ENCODE data around the gene STRIP2. TPM values are rescaled to one million over a fixed set of nuclear protein-coding genes. Genes with fewer than 3 reads are reported as not detected.
"Not testable (repeated sequence)": the region's sequence is repeated elsewhere in the genome, so short reads cannot be mapped to it uniquely, and the experiment has no call there.

Gene STRIP2
- total RNA-seq, 1 donor from 2014 or later = 6.9 TPM

GRCh38 chr7:129443612-129444011 is 9.4 kb downstream of the STRIP2 start:
- no peak for TF ChIP-seq CTCF (conservative IDR thresholded peaks at IDR 0.05; ENCODE audit: low read depth, low read length)
- DNase-seq (ENCODE audit: low read depth) = no peak
- no peak overlapping the region for H3K4me3 ChIP-seq (ENCODE audit: low read depth, low read length)

- H3K4me3 ChIP-seq (ENCODE audit: low read depth, low read length); DNase-seq (ENCODE audit: low read depth): not testable (repeated sequence)
These were observed 10.5 kb downstream of the STRIP2 start for GRCh38 chr7:129444776-129445175.

DNA sequence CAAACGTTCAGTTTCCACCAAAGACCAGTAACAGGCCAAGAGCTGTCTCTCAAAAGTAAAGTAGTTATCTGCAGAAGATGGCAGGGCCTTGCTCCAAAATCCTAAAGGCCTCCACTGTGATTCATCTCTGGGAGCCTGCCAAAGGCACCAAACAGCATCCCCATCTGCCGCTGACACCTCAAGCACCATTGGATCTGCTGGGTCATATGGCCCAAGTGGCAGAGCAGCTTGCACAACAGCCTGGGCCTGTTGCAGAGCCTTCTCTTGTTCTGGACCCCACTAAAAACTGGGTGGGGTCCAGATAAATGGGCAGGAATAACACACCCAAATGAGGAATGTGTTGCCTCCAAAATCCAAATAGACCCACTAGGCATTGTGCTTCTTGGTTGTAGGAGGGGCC is 12.7 kb downstream of the STRIP2 start:
- DNase-seq (ENCODE audit: low read depth); H3K4me3 ChIP-seq (ENCODE audit: low read depth, low read length): not testable (repeated sequence)

- not testable (repeated sequence) for H3K4me3 ChIP-seq (ENCODE audit: low read depth, low read length); DNase-seq (ENCODE audit: low read depth)
These were observed 13.2 kb downstream of the STRIP2 start for GRCh38 chr7:129447445-129447844.

DNA sequence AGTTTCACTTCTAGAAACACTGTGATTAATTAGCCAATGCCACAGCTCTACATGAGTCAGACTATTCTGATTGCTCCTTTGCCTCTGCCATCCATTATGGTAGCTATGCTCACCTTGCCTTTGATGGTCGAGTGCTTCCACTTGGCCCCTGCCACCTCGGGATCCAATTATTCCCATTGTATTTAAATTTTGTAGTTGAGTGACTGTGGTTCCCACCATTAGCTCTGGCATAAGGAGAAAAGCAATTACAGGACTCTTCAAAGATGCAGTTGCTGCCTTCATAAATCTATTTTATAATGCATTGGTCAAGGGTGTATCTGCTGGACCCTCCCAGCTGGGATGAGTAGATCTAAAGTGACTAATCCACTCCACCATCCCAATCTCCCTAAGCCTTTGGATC is 14.4 kb downstream of the STRIP2 start:
- not testable (repeated sequence) for DNase-seq (ENCODE audit: low read depth); H3K4me3 ChIP-seq (ENCODE audit: low read depth, low read length)

- TF ChIP-seq CTCF (conservative IDR thresholded peaks at IDR 0.05; ENCODE audit: low read depth, low read length) = no peak
- DNase-seq (ENCODE audit: low read depth) = no peak
- H3K4me3 ChIP-seq (ENCODE audit: low read depth, low read length) = no peak overlapping the region
These were observed 16.1 kb downstream of the STRIP2 start for GRCh38 chr7:129450295-129450694.

DNA sequence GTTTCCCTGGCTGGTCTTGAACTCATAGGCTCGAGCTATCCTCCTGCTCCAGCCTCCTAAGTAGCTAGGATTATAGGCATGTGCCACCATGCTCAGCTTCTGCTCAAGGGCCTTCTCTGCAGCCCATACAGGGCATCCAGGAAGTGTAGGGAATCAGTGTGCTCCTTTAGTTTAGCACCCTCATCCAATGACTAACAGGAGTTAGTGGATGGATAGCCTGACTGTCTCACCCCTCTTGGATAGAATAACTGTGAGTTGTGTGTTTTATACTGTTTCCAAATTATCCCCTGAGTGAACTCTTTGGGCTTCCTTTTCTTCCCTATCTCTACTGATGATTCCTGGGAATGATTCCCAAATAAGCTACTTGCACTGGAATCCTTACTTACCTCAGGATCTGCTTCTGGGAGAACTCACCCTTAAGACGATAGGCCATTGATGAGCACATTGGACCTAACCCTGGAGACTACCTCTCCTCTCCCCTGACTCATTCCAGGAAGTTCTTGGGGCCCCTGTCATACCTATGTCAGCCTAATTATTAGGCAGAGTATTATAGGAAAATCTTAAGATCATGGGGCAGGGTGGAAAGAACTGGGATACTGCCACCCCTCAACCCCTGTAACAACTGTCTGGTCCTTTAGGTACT is 18.5 kb downstream of the STRIP2 start:
- DNase-seq (ENCODE audit: low read depth) = no peak
- TF ChIP-seq CTCF (conservative IDR thresholded peaks at IDR 0.05; ENCODE audit: low read depth, low read length) = no peak
- no peak overlapping the region for H3K4me3 ChIP-seq (ENCODE audit: low read depth, low read length)

DNA sequence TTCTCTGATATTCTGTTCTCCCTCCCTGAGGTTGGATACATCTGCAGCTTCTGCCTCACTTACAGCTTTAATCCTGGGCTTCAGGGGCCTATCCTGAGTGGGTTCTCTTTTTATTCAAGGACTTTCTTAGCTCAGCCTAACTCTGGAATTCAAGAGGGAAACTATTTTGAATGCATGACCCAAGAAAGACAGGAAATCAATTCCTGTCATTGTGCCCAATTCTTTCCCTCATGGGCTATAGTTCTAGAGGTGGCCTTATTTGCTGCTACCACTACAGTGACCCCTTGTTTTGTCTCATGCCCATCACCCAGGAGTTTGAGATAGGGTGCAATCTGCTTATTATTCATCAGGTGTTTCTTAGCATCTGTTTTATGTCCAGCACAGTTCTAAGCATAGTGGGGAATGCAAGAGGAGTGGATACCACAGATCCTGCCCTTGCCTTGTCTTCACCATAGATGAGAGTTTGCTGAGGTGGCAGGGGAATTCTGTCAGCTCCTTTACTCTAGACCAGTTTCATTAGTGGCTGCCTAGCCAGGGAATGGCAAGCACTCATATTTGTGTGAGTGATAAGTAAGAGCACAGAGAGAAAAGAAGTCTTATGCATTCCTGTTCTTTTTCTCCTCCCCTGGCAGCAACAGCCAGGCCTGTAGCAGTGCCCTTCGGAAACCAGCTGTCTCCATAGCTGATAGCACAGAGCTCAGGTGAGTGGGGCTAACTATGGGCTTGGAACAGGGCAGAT is 19.4 kb downstream of the STRIP2 start:
- no peak overlapping the region for H3K4me3 ChIP-seq (ENCODE audit: low read depth, low read length)
- DNase-seq (ENCODE audit: low read depth) = no peak
- no peak for TF ChIP-seq CTCF (conservative IDR thresholded peaks at IDR 0.05; ENCODE audit: low read depth, low read length)

GRCh38 chr7:129454249-129454551 is 20.0 kb downstream of the STRIP2 start:
- no peak for DNase-seq (ENCODE audit: low read depth)
- no peak for TF ChIP-seq CTCF (conservative IDR thresholded peaks at IDR 0.05; ENCODE audit: low read depth, low read length)
- no peak overlapping the region for H3K4me3 ChIP-seq (ENCODE audit: low read depth, low read length)

All from epithelial cell of proximal tubule (primary cell).